ENCODE results near the gene FAM89B. TPM values are rescaled to one million over a fixed set of nuclear protein-coding genes. Genes with fewer than 3 reads are reported as not detected.

The FAM89B gene
- total and polyA plus RNA-seq, 2 donors (not counting 3 experiments of a cell fraction or from before 2014, with no cell fraction given): 63.1 to 153 TPM

GRCh38 chr11:65529475-65530156, 42.7 kb upstream of the FAM89B start:
- no peak for TF ChIP-seq MYC (IDR thresholded peaks at IDR 0.05; ENCODE audit: low read depth, low read length)
- no peak for TF ChIP-seq GATA2 (IDR thresholded peaks at IDR 0.05; ENCODE audit: insufficient read depth, insufficient read length, low read depth, low read length)
- TF ChIP-seq POLR2AphosphoS5 (IDR thresholded peaks at IDR 0.05; ENCODE audit: insufficient read depth, low read depth, low read length): no peak
- TF ChIP-seq MAX (IDR thresholded peaks at IDR 0.05; ENCODE audit: insufficient read depth, insufficient read length): no peak
- no peak for TF ChIP-seq FOS (IDR thresholded peaks at IDR 0.05; ENCODE audit: borderline replicate concordance, insufficient read depth, low read length)
- no peak for TF ChIP-seq JUN (IDR thresholded peaks at IDR 0.05; ENCODE audit: borderline replicate concordance, insufficient read depth, insufficient read length, low read depth)
- TF ChIP-seq CTCF (IDR thresholded peaks at IDR 0.05; ENCODE audit: extremely low read depth in 1 of 2, insufficient read depth in 1 of 2, low read depth in 1 of 2, low read length in 2 of 2): no peak
- no peak for TF ChIP-seq POLR2A (IDR thresholded peaks at IDR 0.05; ENCODE audit: low read depth, low read length)
- no peak for TF ChIP-seq EZH2 (IDR thresholded peaks at IDR 0.05; ENCODE audit: borderline replicate concordance, low read depth, low read length, severe bottlenecking)
- Histone ChIP-seq H3K27ac (ENCODE audit: insufficient read depth, low read depth, low read length) (no peak overlapping the region), H4K20me1 (replicated peaks; ENCODE audit: control insufficient read depth, extremely low read depth, insufficient read depth, low read length) (no peaks in the 10 kb centered on the region), H2AFZ (ENCODE audit: low read depth, low read length) (no peak overlapping the region), H3K4me1 (ENCODE audit: control insufficient read depth, extremely low read depth, insufficient read depth, low read length) (peaks cover 8% of the 10 kb centered on the region), H3K9me3 (replicated peaks; ENCODE audit: control insufficient read depth, insufficient read depth, low read length) (no peaks in the 10 kb centered on the region), H3K36me3 (ENCODE audit: control insufficient read depth in 2 of 2, extremely low read depth in 1 of 2, insufficient read depth in 2 of 2, low read length in 2 of 2) (peaks cover 16 to 43% of the 10 kb centered on the region in 2 experiments), H3K4me2 (ENCODE audit: insufficient read depth, low read length) (no peak overlapping the region), H3K9me1 (replicated peaks; ENCODE audit: control insufficient read depth, extremely low read depth, insufficient read depth, low read length) (no peaks in the 10 kb centered on the region), H3K9ac (replicated peaks; ENCODE audit: extremely low read depth, insufficient read depth, low read length) (no peak overlapping the region), H3K27me3 (ENCODE audit: control insufficient read depth in 2 of 2, insufficient read depth in 2 of 2, low read length in 2 of 2) (no peaks in the 10 kb centered on the region), H3K4me3 (replicated peaks in 1 of 3; ENCODE audit: insufficient read depth in 1 of 3, low read depth in 1 of 3, low read length in 3 of 3) (no peak overlapping the region), H3K79me2 (ENCODE audit: control insufficient read depth, insufficient read depth, low read length) (peaks cover 21% of the 10 kb centered on the region)
- CTCF ChIA-PET: interaction anchor here (1.5 kb wide), 1 partner anchor 10 kb away, joined by 5 read pairs; no protein-coding TSS in a partner anchor
- dilution Hi-C loops (cut with MboI; ENCODE audit: extremely low pct_ligation_motif_present, low sequenced_read_pairs) (no loop called here), intact Hi-C loops (cut with micrococcal nuclease) (no loop called here)
- DNase-seq (ENCODE audit: low read depth, low spot score): no peak
- BruUV-seq (replicated peaks): no TSS peak
- no peak for FAIRE-seq
- POLR2A ChIA-PET: no interaction called here

Data from endothelial cell of umbilical vein (primary cell).